ENCODE data around the gene PGBD1.

DNA sequence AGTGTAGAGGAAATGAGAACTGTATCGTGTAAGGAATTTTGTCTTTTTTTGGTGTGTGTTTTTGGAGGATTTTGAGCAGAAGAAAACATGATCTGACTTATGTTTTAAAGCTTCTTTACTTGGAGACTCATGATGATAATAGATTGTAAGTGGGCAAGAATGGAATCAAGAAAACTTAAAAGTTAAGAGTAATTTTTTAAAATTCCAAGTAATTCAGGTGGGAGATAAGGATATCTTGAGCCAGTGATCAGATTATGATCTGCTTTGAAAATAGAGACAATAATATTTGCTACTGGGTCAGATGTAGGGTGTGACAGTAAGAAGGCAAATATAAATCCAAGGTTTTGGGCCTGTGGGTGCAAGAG is 13.7 kb upstream of the PGBD1 start:
- TF ChIP-seq, protein P1, sequence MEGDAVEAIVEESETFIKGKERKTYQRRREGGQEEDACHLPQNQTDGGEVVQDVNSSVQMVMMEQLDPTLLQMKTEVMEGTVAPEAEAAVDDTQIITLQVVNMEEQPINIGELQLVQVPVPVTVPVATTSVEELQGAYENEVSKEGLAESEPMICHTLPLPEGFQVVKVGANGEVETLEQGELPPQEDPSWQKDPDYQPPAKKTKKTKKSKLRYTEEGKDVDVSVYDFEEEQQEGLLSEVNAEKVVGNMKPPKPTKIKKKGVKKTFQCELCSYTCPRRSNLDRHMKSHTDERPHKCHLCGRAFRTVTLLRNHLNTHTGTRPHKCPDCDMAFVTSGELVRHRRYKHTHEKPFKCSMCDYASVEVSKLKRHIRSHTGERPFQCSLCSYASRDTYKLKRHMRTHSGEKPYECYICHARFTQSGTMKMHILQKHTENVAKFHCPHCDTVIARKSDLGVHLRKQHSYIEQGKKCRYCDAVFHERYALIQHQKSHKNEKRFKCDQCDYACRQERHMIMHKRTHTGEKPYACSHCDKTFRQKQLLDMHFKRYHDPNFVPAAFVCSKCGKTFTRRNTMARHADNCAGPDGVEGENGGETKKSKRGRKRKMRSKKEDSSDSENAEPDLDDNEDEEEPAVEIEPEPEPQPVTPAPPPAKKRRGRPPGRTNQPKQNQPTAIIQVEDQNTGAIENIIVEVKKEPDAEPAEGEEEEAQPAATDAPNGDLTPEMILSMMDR (IDR thresholded peaks at IDR 0.05), result no peak
- TF ChIP-seq POLR2A (IDR thresholded peaks at IDR 0.05), result no peak

Measured in gastroesophageal sphincter (tissue), 3 donors.